Hindlimb muscle (tissue), 1 donor: ENCODE measurements around the gene HNMT. TPM values are rescaled to one million over a fixed set of nuclear protein-coding genes. Genes with fewer than 3 reads are reported as not detected.
A peak's percentile ranks its signal among the peaks of the same experiment; 100 is the strongest.
"Not testable (repeated sequence)": the region's sequence is repeated elsewhere in the genome, so short reads cannot be mapped to it uniquely, and the experiment has no call there.

ENCODE experiments used
- DNase-seq: peaks from one replicate; pipeline ENCODE4 v3.0.0-alpha.2; 2013
- polyA plus RNA-seq: library from polyadenylated mRNA; unstranded; fragments of 120-200 nt; gene quantifications from one replicate; pipeline ENCODE4 v1.2.1, GENCODE V29; 2013; ENCODE audit not compliant: insufficient read length

The HNMT gene
- polyA plus RNA-seq = 26.9 TPM

DNA sequence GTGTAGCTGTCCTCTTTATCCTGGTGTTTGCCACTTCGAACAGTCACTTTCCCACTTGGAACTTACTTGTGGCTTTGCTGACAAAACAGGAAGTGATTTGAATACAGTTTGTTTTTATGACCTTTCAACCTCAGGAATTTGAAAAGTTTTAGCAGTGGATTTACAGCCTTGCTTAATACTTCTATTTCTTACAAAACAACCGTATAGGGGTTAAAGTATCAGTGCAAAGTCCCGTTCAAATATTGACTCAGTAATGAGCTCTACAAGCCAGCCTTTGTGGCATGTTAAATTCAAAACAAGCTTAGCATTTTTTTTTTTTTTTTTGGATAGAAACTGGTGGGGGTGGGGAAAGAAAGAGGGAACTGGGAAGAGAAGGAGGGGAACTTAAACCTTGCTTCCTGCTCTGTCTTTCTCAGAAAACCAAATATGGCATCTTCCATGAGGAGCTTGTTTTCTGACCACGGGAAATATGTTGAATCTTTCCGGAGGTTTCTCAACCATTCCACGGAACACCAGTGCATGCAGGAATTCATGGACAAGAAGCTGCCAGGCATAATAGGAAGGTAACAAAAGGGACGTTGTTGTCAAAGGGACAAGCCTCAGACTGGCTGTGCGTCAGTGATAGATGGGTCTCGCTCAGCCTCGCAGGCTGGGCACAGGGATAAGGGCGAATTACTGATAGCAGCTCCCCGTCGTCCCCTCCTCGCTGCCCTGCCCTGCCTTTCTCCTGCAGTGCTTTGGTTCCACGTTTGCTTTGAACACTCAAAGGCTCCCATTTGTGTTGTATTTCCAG, at the start of gene HNMT:
Gene HNMT (plus strand): TSS at position 408 of the 793 bp plus-strand sequence. CDS start 19 bp downstream, at position 427.
- DNase-seq = peak; percentile 40

DNA sequence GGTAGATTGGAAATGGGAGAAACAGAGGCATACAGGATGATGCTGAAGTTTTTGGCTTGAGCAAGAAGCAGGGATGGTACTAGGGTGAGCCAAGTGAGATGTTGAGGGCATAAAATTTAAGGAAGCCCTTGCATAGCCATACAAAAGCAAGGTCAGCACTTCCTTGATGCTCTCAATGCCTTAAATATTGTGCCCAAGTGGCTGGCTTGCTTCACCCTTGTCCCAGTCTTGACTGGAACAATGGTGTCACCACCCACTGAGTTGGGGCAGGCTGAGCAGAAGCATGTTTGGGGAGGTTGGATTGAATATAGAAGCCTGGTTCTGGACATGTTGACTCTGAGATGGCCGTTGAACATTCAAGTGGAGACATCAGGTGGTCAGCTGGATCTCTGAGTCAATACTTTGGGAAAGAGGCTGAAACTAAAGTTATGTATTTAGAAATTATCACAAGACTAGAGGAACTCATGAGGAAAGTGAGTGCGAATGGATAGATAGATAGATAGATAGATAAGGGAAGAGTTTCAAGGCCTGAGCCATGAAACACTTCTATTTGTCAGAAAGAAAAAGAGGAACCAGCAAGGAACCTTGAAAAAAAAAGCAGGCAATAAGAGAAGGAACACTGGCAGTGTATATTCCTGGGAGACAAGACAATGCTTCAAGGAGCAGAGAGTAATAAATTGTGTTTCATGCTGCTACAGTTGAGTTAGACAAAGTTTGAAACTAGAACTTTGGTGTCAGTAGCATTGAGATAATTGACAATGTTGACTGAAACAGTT, 43.0 kb upstream of the HNMT start:
- DNase-seq = no peak

DNA sequence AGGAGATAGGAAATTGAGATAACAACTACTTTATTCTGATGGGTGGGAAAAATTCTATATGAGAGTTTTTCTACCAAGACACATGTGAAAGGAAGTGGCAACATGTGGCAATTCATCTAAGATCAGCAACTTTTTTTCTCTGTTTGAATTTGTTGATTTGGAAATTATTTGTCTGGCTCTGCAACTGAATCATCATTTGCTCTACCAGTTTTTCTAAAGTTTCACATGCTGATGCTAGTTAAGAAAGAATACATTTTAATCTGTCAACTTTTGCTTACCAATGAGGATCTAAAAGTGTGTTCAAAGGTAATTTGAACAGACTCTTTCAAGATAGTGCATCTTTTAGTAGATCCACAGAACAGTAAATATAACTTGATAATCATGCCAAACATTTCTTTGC, 42.1 kb upstream of the HNMT start:
- not testable (repeated sequence) for DNase-seq

DNA sequence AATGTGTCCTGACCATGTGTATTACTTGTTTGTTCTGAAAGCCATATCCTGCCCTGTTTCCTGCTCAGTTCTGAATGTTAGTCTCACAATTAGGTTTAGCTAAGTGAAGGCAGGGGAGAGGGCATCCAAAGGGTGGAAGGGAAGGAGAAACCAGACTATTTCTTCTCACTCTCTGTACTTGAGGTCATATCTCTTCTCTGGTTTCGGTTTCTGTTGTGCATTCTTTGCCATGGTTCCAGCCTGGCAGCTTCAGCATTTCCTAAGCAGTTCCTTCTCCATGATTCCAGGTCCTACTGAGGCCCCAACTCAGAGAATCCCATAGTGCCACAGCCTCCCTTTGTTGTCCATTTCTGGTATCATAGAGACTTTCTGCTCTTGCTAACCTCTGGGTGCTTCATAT, 40.3 kb upstream of the HNMT start:
- DNase-seq = no peak

DNA sequence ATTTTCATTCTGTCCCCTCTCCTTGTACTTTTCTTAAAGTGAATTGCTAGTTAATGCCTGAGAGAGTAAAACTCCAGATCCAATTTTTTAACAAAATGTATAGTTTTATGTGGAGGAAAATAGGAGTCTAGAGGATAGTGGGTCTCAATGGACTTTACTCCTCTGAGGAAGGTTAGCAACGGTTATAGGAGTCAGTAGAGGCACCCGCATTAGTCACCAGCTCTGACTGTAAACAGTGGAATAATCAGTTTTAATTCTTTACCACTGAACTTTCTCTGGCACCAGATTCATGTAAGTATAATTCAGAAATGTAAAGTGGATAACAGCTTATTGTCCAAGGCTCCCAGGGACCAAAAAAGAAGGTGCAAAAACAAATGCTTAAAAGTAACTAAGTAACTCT, 38.7 kb upstream of the HNMT start:
- no peak for DNase-seq

DNA sequence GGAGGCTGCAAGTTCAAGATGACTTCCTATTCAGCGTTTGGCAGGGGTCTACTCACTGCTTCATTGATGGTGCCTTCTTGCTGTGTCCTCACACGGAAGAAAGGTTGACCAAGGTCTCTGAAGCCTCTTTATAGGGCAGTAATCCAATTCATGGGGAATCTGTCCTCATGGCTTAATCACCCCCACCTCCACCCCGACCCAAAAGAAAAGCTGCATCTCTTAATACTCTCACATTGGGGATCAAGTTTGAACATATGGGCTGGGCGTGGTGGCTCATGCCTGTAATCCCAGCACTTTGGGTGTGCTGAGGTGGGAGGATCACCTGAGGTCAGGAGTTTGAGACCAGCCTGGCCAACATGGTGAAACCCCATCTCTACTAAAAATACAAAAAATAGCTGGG, 36.4 kb upstream of the HNMT start:
- no peak for DNase-seq

DNA sequence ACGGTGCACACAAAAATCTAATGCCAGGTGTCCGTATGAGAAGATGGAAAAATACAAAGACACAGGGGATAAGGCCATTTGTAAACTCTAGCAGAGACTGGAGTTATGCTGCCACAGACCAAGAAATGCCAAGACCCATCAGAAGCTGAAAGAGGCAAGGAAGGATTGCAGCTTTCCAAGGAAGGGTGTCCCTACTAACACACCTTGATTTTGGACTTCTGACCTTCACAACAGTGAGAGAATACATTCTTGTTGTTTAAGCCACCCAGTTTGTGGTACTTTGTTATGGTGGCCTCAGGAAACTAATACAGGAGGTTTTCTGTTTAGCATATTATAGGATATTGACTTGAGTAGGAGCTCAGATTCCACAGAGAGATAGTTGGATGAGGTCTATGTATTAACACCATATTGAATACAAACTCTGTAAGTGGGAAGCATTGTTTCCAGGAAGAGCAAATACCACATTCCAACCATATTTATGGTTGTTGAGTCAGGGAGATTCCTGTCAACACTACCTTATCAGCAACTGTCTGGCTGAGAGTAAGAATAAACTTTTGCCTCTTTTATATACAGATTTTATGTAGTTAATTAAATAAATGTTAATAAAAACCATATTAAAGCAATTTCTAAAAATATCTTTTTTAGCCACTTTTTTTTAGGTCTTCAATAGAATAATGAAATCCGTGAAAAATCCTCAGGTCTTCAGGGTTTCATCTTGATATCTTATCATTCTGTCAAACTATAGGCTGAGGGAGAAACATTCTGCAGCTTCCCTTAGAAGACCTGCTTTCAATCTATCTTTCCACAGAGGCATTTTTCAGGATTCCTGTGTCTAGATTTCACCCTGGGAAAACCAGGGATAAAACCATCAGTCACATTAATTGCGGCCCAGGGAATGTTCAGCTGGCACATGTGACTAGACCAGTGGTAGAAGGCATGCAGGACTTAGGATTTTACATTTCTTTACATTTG, 35.4 kb upstream of the HNMT start:
- no peak for DNase-seq

DNA sequence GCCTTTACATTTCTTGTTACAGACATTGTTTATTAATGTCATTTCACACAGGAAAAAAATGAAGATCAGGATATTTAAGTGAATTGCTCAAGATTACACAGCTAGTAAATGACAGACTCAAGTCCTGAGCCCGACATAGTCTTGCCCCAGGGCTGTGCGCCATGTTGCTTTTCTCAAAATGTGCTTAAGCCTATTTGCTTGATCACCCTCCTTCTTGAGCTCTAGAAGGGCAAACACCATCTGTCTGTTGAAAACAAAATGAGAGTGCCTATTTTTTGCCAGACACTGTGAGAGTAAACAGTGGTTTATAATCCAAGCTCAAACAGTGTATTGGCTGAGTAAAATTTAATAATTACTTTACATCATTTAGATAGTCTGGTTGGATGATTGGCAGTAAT, 34.8 kb upstream of the HNMT start:
- DNase-seq = no peak

DNA sequence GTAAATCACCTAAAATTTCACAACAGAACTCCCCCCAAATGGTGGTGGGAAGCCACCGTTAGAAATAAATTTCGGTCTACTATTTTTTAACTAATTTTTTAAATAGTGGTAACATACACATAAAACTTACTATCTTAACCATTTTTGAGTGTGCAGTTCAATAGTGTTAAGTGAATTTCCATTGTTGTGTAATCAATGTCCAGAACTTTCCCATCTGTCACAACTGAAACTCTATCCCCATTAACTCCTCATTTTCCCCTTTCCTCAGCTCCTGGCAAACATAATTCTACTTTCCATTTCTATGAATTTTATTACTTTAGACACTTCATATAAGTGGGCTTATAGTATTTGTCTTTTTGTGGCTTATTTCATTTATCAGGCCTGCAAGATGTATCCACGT, 34.1 kb upstream of the HNMT start:
- no peak for DNase-seq

DNA sequence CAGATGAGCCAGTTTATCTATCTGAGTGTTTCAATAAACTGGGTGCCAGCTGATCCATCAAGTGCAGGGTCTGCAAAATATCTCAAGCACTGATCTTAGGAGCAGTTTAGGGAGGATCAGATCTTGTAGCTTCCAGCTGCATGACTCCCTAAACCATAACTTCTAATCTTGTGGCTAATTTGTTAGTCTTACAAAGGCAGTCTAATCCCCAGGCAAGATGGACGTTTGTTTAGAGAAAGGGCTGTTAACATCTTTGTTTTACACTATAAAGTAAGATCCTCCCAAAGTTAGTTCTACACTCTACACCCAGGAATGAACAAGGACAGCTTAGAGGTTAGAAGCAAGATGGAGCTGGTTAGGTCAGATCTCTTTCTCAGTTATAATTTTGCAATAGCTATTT, 28.7 kb upstream of the HNMT start:
- DNase-seq = no peak

DNA sequence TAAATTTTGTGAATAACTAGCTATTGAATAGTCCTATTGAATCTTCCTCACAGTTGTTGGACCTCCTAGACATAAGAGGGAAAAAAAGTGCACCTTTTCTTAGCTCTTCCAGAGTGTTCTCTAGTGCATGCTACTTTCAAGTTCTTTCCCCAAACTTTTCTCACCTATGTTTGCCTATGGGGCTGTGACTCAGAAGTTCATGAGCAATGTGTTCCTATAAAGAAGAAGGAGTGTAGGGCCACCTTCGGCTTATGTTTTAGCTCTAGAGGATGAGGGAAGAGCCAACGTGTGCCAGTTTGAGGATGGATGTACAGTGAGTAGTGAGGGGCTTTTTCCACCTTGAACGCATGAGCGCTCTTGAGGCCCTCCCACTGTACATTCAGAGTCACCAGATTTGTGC, 27.0 kb upstream of the HNMT start:
- no peak for DNase-seq

DNA sequence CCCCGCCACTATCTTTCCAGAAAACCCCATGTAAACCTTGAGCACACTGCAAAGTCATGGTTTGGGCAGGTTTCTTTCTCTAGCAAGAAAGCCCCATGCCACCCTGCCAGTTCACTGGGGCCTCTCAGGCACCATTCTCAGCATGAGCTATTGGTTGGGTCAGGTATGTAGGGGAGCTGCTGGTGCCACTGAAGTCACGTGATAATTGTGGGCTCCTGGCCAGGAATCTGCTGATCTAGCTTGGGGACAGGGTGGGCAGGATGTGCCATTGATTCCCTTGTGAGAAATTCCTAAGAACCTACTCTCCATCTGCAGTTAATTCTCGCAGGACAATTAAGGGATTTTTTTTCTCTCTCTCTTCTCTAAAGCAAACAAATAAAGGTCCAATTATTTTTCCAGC, 26.5 kb upstream of the HNMT start:
- DNase-seq = no peak

DNA sequence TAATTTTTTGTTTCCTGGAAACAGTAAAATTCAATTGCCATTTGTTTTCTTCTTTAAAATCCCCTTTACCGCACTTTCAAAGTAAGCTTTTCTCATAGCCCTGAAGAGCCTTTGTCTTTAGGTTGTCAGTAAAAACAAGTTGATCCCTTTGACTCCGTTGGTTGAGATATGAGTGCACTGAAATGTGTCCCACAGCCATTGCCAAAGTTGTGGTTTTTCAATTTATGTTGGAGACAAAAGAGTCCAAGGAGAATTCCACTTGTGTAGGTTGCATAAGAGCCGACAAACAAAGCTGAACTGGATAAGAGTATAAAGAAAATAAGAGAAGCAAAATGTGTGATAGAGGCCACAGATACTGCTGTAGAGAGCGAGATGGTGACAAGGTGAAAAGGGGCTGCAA, 26.1 kb upstream of the HNMT start:
- no peak for DNase-seq

DNA sequence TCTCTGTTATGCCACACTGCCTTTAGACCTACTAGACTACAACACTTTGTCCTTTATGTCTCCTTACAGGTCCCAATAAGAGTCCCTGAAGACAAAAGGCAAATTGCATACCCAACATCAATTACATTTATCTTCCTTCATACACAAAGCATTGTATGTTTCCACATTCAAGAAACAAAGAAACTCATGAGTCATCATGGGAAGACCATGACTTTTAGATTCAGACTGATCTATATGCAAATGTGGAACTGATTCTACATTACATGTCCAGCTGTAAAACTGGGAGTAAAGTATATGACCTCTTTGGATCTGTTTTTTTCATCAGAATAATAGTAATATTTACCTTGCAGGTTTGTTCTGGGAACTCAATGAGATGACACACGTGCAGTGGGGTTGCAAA, 25.2 kb upstream of the HNMT start:
- DNase-seq = no peak

DNA sequence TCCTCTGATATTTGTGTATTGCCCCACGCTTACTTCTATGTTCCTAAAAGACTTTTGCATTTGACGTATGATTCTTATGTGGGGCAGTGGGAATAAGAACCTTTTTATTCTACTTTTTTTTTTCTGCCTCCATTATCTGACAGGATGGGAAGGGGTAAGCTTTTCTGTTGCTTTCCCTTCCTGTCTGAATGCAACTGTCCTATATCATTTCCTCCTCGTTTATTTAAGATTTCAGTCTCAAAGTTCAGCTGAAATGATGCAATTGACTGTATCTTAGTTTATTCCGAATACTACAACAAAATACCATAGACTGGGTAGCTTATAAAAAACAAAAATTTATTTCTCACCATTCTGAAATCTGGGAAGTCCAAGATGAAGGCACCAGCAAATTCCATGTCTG, 24.1 kb upstream of the HNMT start:
- no peak for DNase-seq

DNA sequence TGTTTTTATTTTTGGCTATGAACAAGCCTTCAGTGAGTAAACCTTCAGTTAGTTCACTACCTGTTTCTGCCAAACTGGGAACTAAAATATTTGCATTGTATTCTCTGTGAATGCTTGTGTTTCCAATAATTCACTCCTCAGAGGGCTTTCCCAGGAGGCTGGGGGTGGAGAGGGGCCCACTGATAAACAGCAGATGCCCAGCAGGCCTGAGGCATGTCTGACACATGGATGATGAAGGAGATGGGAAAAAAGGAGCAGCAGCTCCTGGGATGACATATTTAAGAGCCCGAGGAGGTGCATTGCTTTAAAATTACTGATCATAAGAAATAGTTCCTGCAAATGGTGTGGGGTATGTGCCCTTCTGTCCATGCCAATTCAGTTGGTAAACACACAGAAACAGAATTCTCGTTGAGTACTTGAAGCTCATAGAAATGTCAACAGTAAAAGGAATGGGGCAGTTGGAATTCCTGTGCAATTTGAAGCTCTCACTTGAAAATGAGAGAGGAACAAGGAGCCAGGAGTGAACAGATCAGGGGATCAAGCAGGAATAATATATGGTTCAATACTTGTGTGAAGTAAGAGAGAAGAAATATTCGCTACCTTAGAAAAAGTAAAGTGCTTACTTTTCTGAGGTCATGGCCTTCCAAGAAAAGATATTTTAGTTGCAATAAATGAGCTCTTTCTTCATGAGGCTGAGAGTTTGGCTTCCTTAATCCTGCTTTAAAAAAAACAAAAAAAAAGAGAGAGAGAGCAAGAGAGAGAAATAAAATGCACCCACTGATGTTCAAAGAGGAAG, 22.0 kb upstream of the HNMT start:
- no peak for DNase-seq

DNA sequence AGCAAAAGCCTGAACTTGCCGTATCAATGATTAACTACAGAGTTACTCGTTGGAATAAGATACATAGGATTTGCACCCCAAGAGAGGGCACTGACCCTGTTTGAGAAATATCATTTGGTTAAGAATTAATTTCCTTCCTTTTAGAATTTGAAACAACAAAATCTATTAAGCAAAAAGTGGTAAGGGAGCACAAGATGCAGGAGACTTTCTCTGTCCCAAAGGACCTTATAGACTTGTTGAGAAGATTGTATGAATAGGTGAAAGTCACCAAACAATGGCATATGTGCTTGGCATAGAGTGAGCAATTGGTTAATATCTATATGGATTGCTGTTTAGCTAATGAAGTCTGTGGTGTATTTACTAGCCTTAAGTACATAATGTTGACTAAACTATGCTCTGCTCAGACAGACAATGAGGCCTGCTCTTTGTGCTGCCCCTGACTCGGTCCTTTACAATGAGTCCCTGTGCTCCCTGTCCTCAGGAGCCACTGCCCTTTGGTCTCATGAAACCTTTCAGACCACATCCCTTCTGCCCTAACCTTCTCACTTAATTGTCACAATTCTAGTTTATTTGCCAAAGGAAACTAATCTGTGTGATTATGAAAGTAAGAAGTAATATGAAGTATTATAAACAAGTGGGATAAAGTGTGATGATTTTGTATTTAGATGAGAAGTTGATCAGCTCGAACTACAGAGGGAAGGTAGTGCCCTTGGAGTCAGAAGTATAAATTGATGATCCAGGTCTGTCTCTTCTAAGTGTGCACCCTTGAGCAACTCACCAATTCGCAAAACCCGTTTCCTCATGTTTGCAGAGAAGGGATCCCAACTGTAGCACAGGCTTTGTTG, 21.2 kb upstream of the HNMT start:
- no peak for DNase-seq

DNA sequence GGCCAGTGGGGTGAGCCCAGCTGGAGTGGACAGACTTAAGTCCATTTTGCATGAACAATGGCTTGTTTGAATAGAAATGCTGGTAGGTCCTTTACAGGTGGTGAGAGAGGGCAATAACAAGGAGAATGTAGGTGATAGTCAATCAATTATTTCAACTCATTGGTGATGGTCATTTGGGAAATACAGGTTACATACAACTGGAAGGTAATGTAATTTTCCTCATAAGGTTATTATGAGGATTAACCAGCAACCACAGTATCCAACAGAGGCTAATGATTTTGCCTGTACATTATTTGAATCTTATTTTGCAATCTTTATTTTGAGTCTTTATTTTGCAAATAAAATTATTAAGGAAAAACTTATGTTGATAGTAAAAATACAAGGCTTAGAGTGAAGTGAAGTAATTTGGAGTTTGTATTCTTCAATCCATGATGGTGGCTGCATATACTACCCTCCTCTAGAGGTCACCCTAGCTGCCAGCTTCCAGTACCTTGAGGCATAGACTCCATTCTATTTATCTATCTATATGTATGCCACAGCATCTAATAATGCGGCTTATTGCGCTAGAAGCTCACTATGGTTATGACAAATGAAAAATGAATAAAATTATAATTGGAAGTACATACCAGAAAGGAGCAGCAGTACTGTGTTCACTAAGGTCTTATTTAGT, 20.5 kb upstream of the HNMT start:
- no peak for DNase-seq

DNA sequence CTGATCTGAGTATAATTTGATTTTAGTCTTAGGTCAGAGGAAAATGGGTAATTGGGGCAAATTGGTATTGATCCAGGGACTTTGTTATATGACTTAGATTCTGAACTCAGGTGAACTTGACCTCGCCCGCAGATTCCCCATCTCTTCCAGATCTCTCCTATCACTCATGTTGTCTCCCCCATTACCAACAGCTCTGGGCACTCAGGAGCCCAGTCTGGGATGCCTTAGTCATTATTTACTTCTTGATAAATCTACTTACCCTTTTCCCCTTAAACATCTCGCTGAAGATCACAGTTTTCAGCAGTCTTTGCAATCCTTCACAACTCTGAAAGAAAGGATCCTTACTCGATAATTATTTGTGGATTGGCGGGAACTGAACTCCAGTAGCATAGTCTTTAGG, 19.6 kb upstream of the HNMT start:
- DNase-seq = no peak

DNA sequence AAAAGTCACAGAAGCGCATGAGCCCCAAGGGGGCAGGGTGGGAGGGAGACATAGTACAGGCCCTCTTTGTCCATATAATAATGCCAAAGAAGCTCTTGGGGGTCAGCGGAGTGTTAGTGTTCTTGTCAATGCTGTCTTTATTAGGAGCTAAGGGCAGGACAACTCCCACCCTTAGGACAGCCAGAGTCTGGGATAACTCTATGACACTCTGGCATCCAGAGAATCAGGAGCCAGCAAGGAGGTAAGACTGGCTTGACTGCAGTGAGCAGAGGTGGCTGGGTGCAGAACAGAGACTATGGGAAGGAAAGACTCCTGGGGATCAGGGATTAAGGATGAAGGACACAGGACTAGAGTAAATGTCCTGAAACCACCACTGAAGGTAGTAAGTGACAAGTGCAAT, 19.0 kb upstream of the HNMT start:
- DNase-seq = no peak

DNA sequence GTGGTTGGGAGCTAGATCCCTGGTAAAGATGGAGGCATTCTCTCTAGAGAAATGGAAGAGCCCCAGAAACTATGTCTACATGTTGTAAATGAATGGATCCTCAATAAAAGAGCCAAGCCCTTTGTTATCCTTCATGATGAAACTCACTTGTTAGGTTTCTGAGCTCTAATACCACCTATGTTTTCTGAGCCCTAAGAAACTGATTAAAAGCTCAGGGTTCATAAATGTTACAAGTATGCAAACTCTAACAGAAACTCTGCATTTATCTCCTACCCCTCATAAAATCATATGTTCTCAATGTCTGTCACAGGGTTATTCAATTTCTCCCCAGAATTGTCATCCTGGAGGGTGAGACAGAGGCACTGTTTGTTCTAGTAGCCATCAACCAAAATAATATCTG, 18.0 kb upstream of the HNMT start:
- no peak for DNase-seq
